GM18526 (cell line): Measurements from ENCODE around the gene PSPC1.

Source experiments
- POLR2A ChIP-seq: IDR thresholded peaks from 3 replicates; pipeline ENCODE4 v1.6.1; 2011; ENCODE audit not compliant: insufficient read length; ENCODE audit errors: extremely low read depth

The PSPC1 gene

DNA sequence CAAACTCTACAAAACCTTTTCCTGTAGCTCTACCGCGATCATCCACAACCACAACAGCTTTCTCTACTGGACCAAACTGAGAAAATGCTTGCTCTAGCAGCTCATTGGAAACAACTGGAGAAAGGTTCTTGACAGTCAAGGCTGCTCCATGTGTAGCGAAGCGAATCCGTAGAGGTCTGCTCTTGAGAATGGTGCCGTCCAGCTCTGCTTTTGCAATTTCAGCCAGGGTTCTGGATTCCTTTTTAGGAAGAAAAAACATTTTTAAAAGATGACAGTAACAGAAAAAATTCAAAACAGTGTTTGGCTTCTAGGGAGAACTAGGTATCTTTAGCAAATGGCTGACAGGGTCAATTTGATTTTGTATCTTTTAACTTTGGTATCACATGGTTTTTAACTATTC, 10.4 kb downstream of the PSPC1 start:
- TF ChIP-seq POLR2A = no peak

GRCh38 chr13:19769854-19770253, 12.9 kb downstream of the PSPC1 start:
- TF ChIP-seq POLR2A = no peak

DNA sequence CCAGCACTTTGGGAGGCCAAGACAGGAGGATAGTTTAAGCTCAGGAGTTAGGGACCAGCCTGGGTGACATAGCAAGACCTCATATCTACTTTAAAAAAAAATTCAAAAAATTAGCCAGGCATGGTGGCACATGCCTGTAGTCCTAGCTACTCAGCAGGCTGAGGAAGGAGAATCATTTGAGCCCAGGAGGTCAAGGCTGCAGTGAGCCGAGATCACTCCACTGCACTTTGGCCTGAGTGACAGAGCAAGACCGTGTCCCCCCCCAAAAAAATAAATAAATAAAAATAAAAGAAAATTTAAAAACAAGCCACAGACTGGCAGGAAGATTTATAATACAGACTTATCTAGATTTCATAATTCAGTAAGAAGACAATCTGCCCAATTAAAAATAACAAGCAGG, 14.8 kb downstream of the PSPC1 start:
- no peak for TF ChIP-seq POLR2A

DNA sequence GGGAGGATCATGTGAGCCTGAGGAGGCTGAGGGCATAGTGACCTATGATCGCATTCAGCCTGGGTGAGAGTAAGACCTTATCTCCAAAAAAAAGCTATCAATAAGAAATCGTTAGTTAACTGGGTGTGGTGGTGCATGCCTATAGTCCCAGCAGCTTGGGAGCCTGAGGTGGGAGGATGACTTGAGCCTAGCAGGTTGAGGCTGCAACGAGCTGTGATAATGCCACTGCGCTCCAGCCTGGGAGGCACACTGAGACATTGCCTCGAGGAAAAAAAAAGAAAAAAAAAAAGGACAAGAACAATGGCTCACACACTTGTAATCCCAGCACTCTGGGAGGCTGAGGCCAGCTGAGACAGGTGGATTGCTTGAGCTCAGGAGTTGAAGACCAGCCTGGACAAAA, 16.2 kb downstream of the PSPC1 start:
- no peak for TF ChIP-seq POLR2A

DNA sequence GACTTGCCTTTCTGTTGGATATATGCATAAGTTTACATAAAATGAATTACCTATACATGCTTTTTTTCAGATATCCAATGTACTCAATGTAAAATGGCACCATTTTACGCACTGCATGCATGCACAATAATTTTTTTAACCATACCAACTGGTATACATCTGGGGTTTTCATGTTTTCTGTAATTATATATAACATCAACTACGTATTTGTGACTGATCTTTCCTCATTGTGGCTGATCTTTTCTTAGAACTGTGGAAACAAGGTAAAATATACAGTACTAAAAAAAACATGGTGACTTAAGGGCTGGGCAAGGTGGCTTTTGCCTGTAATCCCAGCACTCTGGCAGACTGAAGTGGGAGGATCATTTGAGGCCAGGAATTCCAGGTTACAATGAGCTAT, 18.5 kb downstream of the PSPC1 start:
- no peak for TF ChIP-seq POLR2A

- no peak for TF ChIP-seq POLR2A
Measured at GRCh38 chr13:19763618-19764017, 19.1 kb downstream of the PSPC1 start.

DNA sequence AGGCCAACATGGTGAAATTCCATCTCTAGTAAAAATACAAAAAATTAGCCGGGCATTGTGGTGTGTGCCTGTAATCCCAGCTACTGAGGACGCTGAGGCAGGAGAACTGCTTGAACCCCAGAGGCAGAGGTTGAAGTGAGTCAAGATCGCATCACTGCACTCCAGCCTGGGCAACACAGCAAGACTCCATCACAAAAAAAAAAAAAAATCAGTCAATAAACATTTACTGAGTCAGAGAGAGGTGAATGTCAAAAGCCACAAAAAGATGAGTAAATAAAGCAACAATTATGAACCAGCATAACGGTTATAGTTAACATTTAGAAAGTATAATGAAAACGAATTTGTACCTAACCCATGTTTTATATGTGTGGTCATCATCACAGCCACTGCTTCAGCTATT, 23.1 kb downstream of the PSPC1 start:
- no peak for TF ChIP-seq POLR2A

GRCh38 chr13:19742643-19743042, 40.1 kb downstream of the PSPC1 start:
- TF ChIP-seq POLR2A = no peak

DNA sequence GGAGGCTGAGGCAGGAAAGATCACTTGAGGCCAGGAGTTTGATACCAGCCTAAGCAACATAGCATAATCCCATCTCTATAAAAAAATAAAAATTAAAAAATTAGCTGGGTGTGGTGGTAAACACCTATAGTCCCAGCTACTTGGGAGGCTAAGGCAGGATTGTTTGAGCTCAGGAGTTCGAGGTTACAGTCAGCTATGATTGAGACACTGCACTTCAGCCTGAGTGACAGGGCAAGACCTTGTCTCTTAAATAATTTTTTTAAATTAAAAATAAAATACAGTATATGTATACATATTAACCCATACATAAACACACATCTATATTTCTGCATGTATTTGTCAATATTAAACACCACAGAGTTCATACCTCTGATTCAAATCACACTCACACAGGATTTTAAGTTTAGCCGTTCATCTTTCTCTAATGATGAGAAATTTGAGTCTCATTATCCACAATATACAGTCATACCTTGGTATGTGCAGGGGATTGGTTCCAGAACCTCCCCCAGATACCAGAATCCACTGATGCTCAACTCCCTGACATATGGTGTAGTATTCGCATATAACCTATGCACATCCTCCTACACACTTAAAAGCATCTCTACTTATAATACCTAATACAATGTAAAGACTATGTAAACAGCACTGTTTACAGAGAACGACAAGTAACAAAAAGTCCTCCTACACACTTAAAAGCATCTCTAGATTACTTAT, 44.7 kb downstream of the PSPC1 start:
- no peak for TF ChIP-seq POLR2A

DNA sequence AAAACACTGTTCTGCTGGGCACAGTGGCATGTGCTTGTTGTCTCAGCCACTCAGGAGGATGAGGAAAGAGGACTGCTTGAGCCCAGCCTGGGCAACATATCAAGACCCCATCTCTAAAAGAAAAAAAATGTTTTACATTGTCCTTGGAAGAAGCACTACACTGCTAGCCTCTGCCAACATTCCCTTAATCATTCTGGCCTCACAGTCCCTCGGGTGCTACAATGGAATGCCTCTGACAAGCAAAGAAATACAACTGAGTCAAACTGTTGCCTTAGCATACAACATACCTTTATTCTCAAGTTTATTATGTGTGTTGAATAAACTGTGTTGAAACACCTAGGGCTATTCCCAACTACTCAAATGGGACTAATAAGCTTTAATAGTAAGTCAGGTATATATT, 56.1 kb downstream of the PSPC1 start:
- no peak for TF ChIP-seq POLR2A

- TF ChIP-seq POLR2A = no peak
Measured at GRCh38 chr13:19725320-19725719, 57.4 kb downstream of the PSPC1 start.

- no peak for TF ChIP-seq POLR2A
Measured at GRCh38 chr13:19720039-19720438, 62.7 kb downstream of the PSPC1 start.

DNA sequence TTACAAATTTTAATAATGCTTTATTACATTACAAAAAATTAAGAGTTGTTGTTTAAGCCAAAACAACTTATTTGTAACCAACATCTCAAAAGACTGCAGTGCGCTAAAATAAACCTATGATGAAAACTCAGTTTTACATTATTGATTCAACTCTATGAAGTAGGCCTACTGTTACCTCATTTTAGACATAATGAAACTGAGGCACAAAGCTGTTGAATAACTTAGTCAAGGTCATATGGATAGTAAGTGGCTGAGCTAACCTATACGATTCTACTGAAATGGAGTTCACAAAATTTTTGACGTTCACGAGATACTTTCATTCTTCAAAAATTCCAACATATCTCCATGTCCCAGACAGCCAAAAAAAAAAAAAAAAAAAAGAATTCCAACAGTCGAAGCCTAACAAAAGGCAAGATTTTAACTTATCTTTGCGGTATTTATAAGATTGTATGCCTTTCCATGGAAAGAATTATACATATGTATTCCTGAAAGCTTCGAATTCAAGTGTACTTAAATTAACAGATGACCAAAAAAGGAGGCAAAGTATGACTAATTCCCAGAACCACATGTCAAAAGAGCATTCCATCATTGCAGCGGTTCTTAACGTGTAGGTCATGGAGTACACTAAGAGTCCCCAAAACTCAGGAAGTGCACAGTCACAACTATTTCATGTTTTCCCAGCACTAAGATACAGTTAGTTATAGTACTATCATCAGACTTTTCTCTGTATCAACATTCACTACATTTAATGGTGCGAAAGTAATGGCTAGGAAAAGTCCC, 69.4 kb downstream of the PSPC1 start:
- TF ChIP-seq POLR2A = no peak

- no peak for TF ChIP-seq POLR2A
Measured at GRCh38 chr13:19695829-19696228, 86.9 kb downstream of the PSPC1 start.

GRCh38 chr13:19695428-19695827, 87.3 kb downstream of the PSPC1 start:
- TF ChIP-seq POLR2A = no peak

GRCh38 chr13:19685437-19685836, 97.3 kb downstream of the PSPC1 start:
- no peak for TF ChIP-seq POLR2A

DNA sequence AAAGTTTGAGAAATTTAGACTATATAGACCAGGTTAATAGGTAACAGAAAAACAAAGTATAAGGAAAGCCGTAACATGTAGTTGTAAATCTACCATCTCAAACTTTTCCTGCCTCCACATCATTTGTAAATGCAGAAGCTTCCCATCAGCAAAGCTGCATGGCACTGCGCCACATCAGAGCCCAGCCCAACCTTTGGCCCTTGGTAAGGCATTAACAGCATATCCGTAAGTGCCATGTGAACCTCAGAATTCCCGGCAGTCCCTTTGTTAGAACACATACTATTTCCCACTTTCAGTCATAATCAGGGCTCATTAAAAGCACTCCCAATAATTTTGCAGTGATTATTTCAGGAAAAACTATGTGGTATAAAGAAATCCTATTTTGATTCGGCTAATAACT, 97.7 kb downstream of the PSPC1 start:
- no peak for TF ChIP-seq POLR2A
